Raji (cell line): ENCODE measurements around the gene SCNM1.
A peak's percentile ranks its signal among the peaks of the same experiment; 100 is the strongest.

ENCODE experiments used
- POLR2A ChIP-seq: IDR thresholded peaks from 2 replicates; pipeline ENCODE4 v1.6.1; 2011; ENCODE audit warnings: low read depth, low read length, control low read depth; ENCODE audit not compliant: insufficient read depth

Gene SCNM1, protein sequence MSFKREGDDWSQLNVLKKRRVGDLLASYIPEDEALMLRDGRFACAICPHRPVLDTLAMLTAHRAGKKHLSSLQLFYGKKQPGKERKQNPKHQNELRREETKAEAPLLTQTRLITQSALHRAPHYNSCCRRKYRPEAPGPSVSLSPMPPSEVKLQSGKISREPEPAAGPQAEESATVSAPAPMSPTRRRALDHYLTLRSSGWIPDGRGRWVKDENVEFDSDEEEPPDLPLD

DNA sequence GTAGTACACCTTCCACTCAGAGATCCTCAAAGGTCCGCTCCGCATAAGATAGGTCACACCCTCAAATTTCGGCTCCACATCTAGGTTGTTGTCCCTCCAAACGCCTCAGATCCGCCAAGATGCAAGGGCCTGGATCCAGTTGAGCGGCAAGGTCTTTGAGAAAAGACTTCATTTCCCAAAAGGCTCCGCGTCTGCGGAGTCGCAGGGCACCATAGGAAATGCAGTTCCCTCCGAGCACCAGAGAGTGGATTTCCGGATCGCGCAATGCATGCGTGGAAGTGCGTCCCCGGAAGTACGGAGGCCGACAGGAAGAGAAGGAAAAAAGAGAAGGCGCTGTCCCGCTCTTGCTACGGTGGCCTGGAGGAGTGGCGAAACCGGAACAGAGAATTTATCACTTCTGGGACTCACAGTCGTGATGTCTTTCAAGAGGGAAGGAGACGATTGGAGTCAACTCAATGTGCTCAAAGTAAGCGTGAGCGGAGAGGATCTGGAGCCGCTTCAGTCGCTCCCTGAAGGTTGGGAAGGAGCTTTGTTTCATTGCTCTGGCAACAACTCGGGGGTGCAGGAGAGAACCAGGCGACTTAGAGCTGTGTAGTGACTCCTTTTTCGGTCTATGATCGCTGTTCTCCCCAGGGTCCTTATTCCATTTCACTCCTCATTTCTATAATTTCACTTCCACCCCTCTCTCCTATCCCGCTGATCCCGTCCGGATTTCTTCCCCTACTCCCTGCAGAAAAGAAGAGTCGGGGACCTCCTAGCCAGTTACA is at the start of gene SCNM1, which contains the start of gene LYSMD1:
SCNM1 (plus strand) TSS at position 407 of the 767 bp plus-strand sequence; CDS start at position 416, 9 bp downstream.
LYSMD1 (minus strand) TSS at position 165 of the 767 bp plus-strand sequence. CDS start 644 bp downstream, outside the sequence.
- TF ChIP-seq POLR2A: peak; percentile 86

DNA sequence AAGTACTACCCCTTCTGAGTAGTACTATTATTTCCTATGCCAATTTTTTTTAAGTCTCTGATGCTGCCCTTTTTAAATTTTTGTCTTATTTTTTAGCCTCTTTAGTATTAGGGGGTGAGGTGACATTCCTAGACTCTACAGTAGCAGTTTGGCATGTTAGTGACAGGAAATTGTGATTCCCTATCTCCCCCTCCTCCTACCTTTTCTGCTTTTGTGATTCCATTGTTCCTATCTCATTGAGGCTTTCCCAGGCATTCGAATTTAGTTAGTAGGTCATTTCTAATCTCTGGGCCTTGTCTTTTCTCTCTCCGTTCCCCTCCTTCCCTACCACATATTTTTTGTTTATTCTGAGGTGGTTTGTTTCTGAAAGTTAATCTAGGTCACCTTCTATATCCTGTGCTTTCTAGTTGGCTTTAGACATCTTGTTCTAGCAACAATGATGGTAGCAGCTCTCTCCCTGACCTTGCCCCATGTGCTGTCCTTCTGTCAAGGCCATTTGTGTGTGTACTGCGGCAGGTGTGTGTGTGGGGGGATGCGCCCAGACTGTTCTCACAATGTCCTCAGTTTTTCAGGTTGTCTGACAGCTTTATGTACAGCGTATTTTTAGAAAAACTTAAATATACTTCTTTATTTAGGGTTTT is 41.1 kb upstream of the SCNM1 start:
- TF ChIP-seq POLR2A: no peak

DNA sequence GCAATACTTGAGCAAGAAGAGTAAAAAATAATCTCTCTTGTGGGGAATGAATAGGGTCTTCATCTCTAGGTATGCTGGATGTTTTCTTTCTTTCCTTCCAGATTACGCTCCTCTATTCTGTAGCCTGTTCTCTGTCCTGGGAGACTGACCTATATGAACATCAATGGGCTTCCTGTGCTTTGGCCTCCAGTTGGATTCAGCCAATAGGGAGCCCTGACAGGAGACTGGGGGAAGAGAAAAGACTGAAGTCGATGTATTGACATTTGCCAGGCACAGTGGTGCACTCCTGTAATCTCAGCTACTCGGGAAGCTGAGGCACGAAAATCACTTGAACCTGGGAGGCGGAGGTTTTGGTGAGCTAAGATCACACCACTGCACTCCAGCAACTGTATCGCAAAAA is 37.1 kb upstream of the SCNM1 start:
- TF ChIP-seq POLR2A: no peak

DNA sequence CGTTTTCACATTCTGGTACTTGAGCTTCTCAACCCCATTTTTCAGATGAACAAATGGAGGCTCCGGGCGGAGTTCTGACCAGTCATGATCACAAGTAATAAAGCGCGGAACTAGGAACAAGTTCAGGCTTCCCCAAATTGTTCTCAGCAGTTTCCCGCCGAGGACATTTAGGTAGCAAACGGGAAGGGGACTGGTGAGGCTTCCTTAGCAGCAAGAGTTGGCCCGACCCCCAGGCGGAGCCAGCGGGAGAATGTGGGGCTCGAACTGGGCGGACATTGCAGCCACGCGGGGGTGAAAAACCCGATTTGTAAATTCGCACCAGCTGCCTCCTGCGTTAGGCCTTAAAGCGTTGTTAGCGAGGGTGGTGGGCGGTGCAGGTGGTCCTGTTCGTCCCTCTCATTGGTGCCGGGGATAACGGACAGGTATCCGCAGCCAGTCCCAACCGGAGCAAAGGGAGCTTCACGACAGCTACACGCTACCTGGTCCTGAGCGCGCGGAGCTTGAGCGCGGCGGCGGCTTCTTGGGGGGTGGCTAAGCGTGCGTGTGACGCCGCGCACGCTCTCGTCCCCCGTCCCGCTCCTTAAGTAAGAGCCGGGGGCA is 34.9 kb upstream of the SCNM1 start:
- no peak for TF ChIP-seq POLR2A

DNA sequence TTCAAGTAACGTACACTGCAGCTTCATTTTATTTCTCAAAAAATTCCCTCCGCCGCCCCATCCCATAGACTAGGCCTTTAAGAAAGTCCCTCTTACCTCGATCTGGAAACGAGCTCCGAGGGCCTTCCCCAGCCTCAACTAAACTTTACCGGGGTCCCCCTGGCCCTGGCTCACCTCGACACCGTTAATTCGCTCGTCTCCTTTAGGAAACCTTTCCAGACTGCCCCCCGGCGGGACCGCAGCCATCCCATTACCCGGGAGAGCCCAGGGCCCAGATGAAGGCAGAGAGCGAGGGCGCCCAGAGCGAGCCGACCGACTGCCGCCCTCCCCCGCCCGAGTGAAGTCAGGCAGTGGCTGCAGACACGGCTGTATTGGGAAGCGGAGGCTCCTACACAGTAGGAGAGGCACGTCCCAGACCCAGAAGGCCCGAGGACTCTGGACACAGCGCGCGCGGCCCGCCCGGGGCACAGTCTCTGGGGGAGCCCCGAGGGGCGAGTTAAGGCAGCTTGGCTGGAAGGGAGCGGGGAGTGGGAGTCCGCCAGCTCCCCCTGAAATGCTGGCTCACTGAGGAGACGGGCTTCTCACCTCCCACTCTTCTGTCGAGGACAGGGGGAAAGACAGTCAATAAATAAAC is 34.1 kb upstream of the SCNM1 start:
- TF ChIP-seq POLR2A: no peak

DNA sequence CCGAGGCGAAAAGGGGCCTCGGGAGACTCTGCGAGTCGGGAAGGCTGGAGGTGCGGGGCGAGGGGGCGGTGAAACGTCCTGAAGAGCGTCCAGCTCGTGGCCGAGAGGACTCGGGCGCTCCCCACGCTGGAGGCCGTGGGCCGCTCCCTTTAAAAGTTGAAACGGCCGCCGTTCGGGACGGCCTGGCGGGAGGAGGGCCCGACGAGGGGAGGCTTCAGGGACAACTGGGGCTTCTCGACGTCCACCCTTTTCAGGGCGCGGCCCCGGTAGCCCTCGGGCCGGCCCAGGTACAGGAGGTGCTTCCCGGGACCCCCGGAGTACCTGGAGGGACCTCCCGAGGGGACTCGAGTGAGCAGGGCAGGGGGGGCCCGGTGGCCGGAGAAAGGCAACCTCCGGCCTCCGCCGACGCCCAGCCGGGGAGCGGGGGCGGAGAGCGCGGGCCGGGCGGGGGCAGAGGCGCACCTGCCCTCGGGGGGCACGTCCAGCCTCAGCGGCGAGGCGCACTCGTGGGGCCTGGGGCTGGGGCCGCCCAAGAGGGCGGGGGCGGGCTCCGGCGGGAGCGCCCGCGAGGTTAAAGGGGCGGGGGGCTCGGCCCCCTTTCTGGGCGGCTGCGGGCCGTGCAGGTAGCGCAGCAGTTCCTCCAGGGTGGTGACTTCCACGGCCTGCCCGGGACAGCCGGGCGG is 33.5 kb upstream of the SCNM1 start:
- TF ChIP-seq POLR2A: no peak

DNA sequence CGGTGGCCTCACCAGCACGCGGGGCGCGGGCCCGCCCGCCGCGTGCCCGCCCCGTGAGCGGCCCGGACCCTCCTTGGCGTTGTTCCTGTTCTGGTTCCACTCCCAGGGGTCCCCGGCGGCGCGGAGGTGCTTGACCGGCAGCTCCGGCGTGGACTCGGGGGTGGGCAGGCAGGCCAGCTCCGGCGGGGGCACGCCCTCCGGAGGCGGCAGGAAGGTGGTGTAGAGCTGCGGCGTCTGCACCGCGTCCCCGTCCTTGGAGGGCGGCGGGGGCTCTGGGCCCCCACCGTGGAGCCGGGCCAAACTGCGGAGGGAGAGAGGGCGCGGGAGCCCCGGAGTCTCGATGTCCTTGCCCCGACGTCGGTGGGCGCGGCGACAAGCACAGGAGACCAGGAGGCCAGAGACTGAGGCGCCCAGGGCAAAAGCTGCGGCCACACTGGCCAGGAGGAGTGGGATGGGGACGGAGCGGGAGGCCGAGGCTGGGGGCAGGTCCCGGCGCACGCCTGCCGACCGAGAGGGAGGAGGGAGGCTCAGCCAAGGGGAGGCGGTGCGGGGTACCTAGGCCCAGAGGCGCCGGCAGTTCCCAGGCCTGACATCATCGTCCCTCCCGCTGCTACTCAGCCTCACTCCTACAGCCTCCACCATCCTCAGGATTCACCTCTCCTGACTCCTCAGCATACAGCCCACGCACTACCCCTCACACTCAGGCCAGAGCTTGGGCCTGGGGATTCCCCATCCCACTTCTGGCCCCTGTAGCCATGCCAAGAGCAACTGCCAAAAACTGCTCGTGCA is 32.7 kb upstream of the SCNM1 start:
- TF ChIP-seq POLR2A: no peak

DNA sequence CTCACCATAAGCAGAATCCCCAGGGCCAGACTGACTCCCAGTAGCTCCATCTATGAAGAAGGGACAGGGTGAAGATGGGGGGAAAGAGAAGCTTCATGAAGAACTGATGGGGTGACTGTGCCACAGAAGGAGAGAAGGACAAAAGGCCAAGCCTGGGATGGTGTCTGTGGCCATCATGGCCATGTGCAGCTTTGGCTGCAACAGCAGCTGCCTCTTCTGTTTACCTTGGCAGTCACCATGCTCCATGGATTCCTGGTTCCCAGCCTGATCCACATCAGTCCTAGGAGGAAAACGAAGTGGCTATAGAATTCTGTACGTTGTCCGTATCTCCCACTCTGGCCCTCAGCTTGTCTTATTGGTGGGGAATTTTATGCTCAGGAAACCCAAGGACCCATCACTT is 31.5 kb upstream of the SCNM1 start:
- no peak for TF ChIP-seq POLR2A

DNA sequence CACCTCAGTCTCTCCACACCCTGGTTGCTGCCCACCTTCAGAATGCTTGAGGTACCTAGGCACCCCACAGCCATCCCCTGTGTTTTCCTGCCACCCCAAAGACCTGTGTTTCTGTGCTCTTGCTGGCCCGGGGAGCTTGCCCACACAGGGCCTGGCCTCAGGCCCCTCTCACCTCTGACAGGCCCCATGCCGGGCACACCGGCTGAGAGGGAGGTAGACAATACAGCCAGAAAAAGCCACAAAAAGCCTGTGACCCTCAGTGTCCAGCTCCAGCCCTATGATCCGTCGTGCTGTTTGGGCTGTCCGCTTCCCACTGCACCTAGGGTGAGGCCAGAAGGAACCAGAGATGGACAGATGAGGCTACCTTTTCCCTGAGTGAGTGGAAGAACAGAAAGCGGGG is 31.0 kb upstream of the SCNM1 start:
- no peak for TF ChIP-seq POLR2A

DNA sequence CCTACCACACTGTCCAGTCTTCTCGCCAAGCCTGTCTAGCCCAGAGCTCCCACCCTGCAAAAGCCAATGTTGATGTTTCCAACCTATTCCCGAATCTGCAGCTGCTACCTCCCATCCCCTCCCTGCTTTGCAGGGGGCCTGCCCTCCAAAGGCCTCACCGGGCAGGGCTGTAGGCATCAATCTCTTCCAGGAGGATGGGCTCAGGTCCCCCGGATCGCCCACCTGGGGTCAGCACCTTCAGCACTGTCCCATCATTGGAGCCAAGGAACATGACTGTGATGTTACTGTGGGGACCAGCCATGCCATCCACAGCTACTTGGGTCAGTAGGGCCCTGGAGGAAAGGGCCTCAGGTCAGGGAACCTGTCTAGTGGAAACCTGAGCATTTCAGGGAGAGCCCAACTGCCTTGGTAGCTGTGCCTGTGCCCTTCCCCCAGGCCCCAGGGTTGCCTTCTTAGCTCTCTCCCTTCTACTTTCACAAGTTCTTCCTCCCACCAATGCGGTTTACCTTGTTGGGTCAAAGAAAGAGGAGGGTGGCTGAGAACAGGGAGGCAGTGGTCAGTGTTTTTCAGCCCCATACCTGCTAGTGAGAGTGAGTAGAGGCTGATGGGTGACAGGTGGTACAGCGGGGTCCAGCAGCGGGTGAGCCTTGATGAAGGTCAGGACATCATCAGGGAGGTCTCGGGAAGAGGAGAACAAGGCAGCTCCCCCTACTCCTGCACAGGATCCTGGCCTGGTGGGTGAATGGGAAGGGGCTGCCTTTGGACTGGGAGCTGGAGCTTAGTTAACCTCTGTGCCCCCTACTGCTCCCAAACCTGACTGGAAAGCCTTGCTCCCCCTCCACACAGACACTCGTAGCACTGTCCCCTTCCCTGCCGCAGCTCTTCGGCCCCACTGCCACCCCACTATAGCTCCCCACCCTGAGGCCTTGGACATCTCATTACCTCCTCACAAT is 30.2 kb upstream of the SCNM1 start:
- no peak for TF ChIP-seq POLR2A

DNA sequence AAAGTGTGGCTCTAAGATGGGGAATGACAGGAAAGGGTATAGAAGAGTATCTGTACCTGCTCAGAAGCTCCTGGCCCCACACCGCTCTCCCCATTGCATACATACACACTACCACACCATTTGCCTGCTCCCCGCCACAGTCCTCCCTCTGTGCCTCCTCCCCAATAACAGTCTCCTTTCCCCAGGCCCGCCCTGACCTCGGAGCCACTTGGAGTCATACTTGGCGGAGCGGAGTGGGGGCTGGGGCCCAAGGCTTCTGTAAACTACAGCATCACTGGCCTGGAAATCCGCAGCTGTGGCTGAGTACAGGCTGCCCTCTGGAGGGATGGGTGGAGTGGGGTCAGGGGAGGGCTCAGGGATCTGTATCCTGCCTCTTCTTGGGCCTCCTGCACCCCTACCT is 28.2 kb upstream of the SCNM1 start:
- no peak for TF ChIP-seq POLR2A

DNA sequence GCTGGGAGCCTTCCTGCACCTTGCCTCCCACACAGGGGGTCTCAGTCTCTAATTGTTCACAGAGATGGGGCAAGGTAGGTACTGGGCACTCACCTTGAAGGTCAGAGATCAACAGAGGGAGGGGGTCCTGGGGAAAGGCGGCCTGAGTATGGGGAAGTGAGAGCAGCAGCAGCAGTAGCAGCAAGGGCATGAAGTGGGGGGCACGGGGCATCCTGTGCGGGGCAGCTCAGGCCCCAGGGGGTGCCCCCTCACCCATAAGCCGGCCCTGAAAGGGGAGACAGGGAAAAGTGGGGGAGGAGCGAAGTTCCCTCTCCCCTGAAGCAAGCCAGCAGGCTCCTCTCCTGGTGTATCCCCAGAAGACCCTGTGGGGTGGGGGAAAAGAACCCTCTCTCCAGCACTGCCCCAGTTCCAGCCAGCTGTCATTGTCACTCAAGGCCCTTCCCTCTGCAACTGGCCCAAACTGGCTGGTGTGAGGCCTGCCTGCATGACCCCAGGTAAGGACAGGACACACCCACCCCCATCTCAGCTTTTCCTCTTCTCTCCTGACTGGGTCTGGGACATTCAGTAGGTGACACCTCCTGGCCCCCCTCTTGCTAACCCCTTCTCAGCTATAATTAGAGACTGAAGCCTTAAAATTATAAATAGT is 23.4 kb upstream of the SCNM1 start:
- TF ChIP-seq POLR2A: no peak
